ACC112 (cell line): Measurements from ENCODE around the gene SLCO3A1.

Source experiments
- H2AFZ ChIP-seq: fragments of 200-600 bp; sonication (generic); one replicate; pipeline ENCODE4 v1.6.0; 2017; ENCODE audit warnings: antibody characterized with exemption, low read length; ENCODE audit not compliant: unreplicated experiment
- H3K27ac ChIP-seq: fragments of 200-600 bp; sonication (generic); 2 replicates; pipeline ENCODE4 v1.5.1; 2014; ENCODE audit warnings: low read depth, mild to moderate bottlenecking, antibody characterized with exemption, low read length, moderate library complexity
- H3K27me3 ChIP-seq: fragments of 200-600 bp; sonication (generic); 2 replicates; pipeline ENCODE4 v1.6.1; 2014; ENCODE audit warnings: mild to moderate bottlenecking, antibody characterized with exemption, low read length, moderate library complexity, mixed read lengths; ENCODE audit not compliant: insufficient read depth
- H3K36me3 ChIP-seq: fragments of 200-600 bp; sonication (generic); 2 replicates; pipeline ENCODE4 v1.6.1; 2016; ENCODE audit warnings: mild to moderate bottlenecking, antibody characterized with exemption, low read length, moderate library complexity, mixed read lengths; ENCODE audit not compliant: insufficient read depth
- H3K4me1 ChIP-seq: fragments of 200-600 bp; sonication (generic); one replicate; pipeline ENCODE4 v1.6.1; 2016; ENCODE audit warnings: low read length, mixed read lengths; ENCODE audit not compliant: insufficient read depth, unreplicated experiment, control insufficient read depth
- H3K4me3 ChIP-seq: fragments of 200-600 bp; sonication (generic); 2 replicates; pipeline ENCODE4 v1.5.1; 2014; ENCODE audit warnings: mild to moderate bottlenecking, low read depth, low read length
- H3K79me2 ChIP-seq: fragments of 200-600 bp; sonication (generic); one replicate; pipeline ENCODE4 v1.6.0; 2016; ENCODE audit warnings: low read length; ENCODE audit not compliant: control insufficient read depth, unreplicated experiment, insufficient read depth

SLCO3A1 gene

GRCh38 chr15:91997163-91997562 is 143.7 kb downstream of the SLCO3A1 start:
- Histone ChIP-seq H3K27ac (no peak overlapping the region), H3K79me2 (no peaks in the 10 kb centered on the region), H3K27me3 (no peaks in the 10 kb centered on the region), H3K36me3 (no peaks in the 10 kb centered on the region), H3K4me3 (no peak overlapping the region), H3K4me1 (no peaks in the 10 kb centered on the region), H2AFZ (no peak overlapping the region)

DNA sequence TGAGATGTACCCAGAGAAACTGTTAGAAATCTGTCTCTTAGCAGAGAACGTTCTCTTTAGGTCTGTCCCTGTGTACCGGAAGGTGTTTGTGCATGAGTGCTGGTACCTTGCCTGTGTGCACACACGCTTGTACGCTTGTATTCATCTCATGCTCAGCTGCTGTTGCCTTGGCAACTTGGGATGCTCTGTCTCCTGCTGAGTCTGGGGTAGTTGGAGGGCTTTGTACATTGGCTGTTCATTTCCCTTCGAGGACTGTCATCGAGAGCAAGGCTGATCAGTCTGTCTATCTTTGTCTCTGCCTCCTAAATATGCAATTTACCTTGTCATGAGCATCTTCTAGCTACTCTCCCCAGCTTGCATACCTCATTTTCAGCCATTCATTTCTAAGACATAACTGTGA is 147.2 kb downstream of the SLCO3A1 start:
- Histone ChIP-seq H2AFZ (no peak overlapping the region), H3K79me2 (peaks cover 4% of the 10 kb centered on the region), H3K36me3 (no peaks in the 10 kb centered on the region), H3K27me3 (no peaks in the 10 kb centered on the region), H3K4me1 (no peaks in the 10 kb centered on the region), H3K4me3 (no peak overlapping the region), H3K27ac (no peak overlapping the region)

- Histone ChIP-seq H3K4me3 (no peak overlapping the region), H3K36me3 (no peaks in the 10 kb centered on the region), H3K79me2 (peaks cover 4% of the 10 kb centered on the region), H3K27me3 (no peaks in the 10 kb centered on the region), H2AFZ (no peak overlapping the region), H3K27ac (no peak overlapping the region), H3K4me1 (no peaks in the 10 kb centered on the region)
These were observed 147.8 kb downstream of the SLCO3A1 start for GRCh38 chr15:92001307-92001706.

DNA sequence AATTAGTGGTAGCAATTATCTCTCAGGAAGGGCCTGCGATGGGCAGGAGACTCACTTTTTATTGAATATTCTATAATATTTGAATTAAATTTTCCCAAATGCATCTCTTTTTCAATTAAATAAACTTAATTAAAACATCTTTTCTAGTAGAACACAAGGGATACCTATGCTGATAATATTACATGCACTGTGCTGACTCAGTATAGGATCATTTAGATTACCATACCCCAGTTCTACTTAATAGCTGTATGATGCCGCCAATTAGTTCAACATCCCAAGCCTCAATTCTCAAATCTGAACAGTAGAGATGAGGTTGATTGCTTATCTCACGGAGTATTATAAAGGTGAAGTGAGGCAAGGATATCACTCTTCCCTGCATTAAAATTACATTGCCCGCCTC is 149.2 kb downstream of the SLCO3A1 start:
- Histone ChIP-seq H3K27ac (no peak overlapping the region), H3K79me2 (peaks cover 4% of the 10 kb centered on the region), H3K36me3 (no peaks in the 10 kb centered on the region), H2AFZ (no peak overlapping the region), H3K4me3 (no peak overlapping the region), H3K4me1 (no peaks in the 10 kb centered on the region), H3K27me3 (no peaks in the 10 kb centered on the region)

- Histone ChIP-seq H3K4me1 (peaks cover under 1% of the 10 kb centered on the region), H3K4me3 (no peak overlapping the region), H3K79me2 (peaks cover 4% of the 10 kb centered on the region), H3K36me3 (no peaks in the 10 kb centered on the region), H3K27ac (no peak overlapping the region), H3K27me3 (no peaks in the 10 kb centered on the region), H2AFZ (no peak overlapping the region)
These were observed 150.1 kb downstream of the SLCO3A1 start for GRCh38 chr15:92003515-92004067.

DNA sequence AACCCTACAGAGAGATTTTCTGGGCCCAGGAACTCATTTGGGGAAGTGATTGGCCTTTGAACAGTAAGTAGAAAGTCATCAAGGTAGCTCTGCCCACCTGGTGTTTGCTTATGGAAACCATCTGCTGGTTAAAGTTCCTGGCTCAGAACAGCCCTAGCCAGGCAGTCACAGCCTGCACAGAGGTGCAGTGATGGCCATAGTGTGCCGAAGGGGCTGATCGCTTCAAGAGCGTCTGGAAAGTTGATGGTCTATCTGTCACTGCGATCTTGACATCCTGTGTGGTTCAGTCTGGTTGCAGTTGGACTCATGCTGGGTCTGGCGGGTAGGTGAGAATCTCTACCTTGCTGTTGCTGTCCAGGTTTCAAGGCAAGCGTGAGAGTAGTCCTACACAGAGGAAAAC is 151.6 kb downstream of the SLCO3A1 start:
- peaks cover 4% of the 10 kb centered on the region for H3K79me2 ChIP-seq
- H3K36me3 ChIP-seq = no peaks in the 10 kb centered on the region
- no peaks in the 10 kb centered on the region for H3K27me3 ChIP-seq
- no peak overlapping the region for H3K27ac ChIP-seq
- H3K4me3 ChIP-seq = no peak overlapping the region
- H2AFZ ChIP-seq = no peak overlapping the region
- peaks cover 6% of the 10 kb centered on the region for H3K4me1 ChIP-seq

- Histone ChIP-seq H2AFZ (no peak overlapping the region), H3K4me1 (peaks cover 6% of the 10 kb centered on the region), H3K27ac (no peak overlapping the region), H3K4me3 (no peak overlapping the region), H3K27me3 (no peaks in the 10 kb centered on the region), H3K36me3 (no peaks in the 10 kb centered on the region), H3K79me2 (peaks cover 4% of the 10 kb centered on the region)
These were observed 152.9 kb downstream of the SLCO3A1 start for GRCh38 chr15:92006186-92007028.

GRCh38 chr15:92009162-92009561 is 155.7 kb downstream of the SLCO3A1 start:
- Histone ChIP-seq H3K36me3 (no peaks in the 10 kb centered on the region), H3K27ac (no peak overlapping the region), H2AFZ (peak overlapping the region; percentile 1), H3K27me3 (no peaks in the 10 kb centered on the region), H3K4me3 (peak overlapping the region; percentile 18; the same call in 1 of the 2 replicates), H3K79me2 (peaks cover 4% of the 10 kb centered on the region), H3K4me1 (peaks cover 21% of the 10 kb centered on the region)

GRCh38 chr15:92011611-92012367 is 158.3 kb downstream of the SLCO3A1 start:
- Histone ChIP-seq H3K27ac (peak overlapping the region; percentile 24; the same call in 1 of the 2 replicates), H3K79me2 (no peaks in the 10 kb centered on the region), H3K27me3 (no peaks in the 10 kb centered on the region), H3K36me3 (no peaks in the 10 kb centered on the region), H2AFZ (no peak overlapping the region), H3K4me3 (peak overlapping the region; percentile 54), H3K4me1 (peaks cover 21% of the 10 kb centered on the region)

DNA sequence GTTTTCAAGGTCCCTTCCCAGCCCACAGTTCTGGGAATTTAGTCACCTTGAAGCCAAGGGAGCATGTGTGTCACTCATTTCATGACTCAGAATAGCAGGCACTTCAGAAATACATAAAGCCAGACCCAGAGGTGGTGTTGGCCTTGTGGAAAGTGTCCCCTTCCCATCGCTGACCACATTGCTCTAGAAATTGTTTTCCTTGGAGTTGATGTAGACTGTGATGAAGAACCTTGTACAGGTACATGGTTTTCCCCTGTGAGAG is 158.8 kb downstream of the SLCO3A1 start:
- Histone ChIP-seq H3K4me3 (peak overlapping the region; percentile 54), H3K27ac (peak overlapping the region; percentile 24; the same call in 1 of the 2 replicates), H3K79me2 (no peaks in the 10 kb centered on the region), H2AFZ (no peak overlapping the region), H3K27me3 (no peaks in the 10 kb centered on the region), H3K4me1 (peaks cover 21% of the 10 kb centered on the region), H3K36me3 (no peaks in the 10 kb centered on the region)
